Activated T-cell treated with anti-CD3 and anti-CD28 coated beads for 1 hour (primary cell): ENCODE results near the gene MAGI1.

ENCODE experiments used
- DNase-seq: peaks from one replicate; pipeline ENCODE4 v3.0.0-alpha.2; 2020; ENCODE audit warnings: low read depth

MAGI1 gene

GRCh38 chr3:65666448-65667091 lies 372.1 kb downstream of the MAGI1 start:
- no peak for DNase-seq

DNA sequence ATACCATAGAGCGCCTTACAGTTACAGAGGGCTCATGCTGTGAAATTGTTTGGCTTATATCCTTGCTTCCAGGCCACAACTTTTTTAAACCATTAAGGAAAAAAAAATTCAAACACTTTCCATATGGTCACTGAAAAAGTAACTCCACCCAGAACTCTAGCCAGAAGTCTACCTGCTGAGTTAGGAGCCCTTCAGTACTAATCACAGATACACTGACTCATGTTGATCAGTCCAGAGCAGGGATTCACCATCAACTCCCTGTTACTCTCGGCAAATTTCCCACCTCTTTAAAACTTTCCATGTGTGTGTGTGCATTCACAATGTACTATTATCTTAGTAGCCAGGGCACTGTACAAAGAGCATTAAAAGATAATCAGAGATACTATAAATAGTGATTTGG lies 372.8 kb downstream of the MAGI1 start:
- DNase-seq, result no peak

DNA sequence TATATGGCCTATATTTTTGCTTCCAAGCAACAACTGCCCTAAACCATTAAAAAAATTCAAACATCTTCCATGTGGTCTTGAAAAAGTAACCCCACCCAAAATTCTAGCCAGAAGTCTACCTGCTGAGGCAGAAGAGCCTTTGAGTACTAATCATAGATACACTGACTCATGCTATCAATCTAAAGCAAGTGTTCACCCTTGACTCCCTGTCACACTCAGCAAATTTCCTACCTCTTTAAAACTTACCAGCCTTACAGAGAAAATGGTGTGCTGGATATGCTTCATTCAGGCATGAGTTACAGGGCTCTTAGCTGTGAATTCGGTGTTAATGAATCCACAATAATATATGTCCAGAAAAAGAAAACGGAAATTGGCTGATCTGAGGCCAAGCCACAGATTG lies 373.8 kb downstream of the MAGI1 start:
- DNase-seq, result no peak

- DNase-seq, result no peak
Observed at GRCh38 chr3:65664446-65664845, 374.3 kb downstream of the MAGI1 start.

DNA sequence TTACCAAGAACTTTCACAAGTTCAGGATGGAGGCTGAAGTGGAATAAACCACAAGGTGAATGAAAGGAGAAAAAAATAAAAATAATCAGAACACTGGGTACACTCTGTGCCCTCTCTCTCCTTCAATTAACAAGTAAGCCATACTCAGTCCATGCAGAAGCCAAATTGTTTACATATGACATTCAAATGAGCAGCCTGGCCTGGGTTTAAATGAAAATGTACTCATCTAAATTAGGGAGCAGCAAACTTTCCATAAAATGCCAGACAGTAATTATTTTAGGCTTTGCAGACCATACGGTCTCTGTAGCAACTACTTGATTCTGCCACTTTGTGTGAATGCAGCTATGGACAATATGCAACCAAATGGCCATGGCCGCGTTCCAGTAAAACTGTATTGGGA lies 376.6 kb downstream of the MAGI1 start:
- no peak for DNase-seq

- DNase-seq, result no peak
Observed at GRCh38 chr3:65660000-65660598, 378.6 kb downstream of the MAGI1 start.

DNA sequence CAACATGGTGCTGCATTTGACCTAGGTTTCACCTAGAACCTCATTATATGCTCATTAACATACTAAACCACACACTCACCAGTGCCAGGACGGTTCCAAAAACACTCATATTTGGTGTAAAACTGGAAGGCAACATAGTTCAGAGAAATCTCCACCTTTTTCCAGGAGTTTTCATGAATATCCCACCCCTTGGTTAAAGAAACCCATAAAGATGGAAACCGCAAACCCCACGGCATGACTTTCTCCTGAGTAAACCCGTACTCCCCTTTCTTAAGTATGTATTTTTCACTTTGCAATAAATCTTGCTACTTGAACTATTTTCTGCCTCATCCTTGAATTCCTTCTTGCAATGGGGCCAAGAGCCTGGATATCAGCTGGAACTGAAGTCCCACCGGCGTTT lies 379.3 kb downstream of the MAGI1 start:
- DNase-seq, result no peak

GRCh38 chr3:65658401-65658800 lies 380.3 kb downstream of the MAGI1 start:
- no peak for DNase-seq

- no peak for DNase-seq
Observed at GRCh38 chr3:65655061-65655460, 383.7 kb downstream of the MAGI1 start.

DNA sequence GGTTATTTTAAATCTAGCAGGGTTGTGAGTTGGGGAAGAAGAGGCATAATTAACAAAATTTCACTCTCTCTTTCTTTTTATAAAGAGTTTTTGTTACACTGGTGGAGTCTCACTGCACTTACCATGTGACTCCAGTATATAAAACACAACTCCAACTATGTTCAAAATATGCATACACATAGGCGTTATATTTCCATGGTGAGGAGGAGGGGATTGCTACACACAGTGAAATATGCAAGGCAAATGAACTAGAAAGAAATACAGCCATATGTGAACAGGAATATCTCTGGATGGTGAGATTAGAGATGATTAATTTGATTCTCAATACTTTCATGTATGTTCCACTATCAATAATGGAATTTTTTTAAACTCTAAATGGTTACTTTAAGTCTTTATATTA lies 385.0 kb downstream of the MAGI1 start:
- DNase-seq, result no peak

- no peak for DNase-seq
Observed at GRCh38 chr3:65650247-65650646, 388.5 kb downstream of the MAGI1 start.

DNA sequence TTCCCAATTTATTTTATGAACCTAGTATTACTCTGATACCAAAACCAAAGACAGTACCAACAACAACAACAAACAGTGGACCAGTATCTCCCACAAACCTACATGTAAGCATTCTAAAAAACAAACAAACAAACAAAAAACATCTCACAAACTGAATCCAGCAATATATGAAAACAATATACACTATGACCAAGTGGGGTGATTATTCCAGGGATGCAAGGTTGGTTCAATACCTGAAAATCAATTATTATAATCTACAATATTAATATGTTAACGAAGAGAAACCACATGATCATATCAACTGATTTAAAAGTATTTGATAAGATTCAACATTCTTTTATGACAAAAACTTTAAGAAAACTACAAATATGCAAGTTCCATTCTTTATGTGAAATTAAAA lies 391.3 kb downstream of the MAGI1 start:
- no peak for DNase-seq

DNA sequence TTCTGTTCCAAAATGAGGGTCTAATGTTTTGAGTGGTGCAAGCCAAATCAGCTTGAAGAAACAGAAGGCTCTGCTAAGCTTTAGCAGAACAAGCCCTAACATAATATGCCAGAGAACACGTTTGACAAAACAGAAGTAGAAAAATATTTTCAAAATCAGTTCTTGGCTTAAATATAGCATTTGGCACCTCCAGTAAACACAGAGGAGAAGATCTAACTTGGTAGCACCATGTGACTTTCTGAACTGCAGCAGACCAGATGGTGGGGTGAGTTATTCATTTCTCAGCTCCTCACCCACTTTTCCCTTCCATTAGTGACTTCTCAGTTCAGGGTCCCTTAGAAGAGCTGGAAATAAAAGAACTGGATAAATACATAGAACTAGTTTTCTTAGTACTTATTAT lies 395.8 kb downstream of the MAGI1 start:
- DNase-seq, result no peak

GRCh38 chr3:65641777-65642176 lies 396.9 kb downstream of the MAGI1 start:
- DNase-seq, result no peak

GRCh38 chr3:65641045-65641444 lies 397.7 kb downstream of the MAGI1 start:
- DNase-seq, result no peak

- no peak for DNase-seq
Observed at GRCh38 chr3:65639444-65639843, 399.3 kb downstream of the MAGI1 start.

- no peak for DNase-seq
Observed at GRCh38 chr3:65638301-65638700, 400.4 kb downstream of the MAGI1 start.

GRCh38 chr3:65636326-65636725 lies 402.4 kb downstream of the MAGI1 start:
- DNase-seq, result no peak

DNA sequence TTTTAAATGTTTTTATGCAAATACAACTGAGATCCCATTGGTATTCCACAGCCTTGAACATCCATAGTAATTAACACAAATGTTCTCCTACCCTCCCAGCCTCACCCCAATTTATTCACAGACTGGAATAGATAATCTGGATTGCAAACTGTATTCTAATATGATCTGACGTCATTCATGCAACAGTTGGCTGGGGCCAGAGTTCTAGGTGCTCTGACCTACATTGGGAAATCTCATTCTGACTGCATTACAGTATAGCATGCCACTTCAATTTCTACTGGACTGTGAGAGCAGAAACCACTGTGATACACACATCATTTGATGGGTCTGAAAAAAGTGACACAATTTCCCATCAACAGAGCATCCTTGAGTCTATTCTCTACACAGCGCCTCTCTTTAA lies 403.1 kb downstream of the MAGI1 start:
- DNase-seq, result no peak

GRCh38 chr3:65633018-65633638 lies 405.6 kb downstream of the MAGI1 start:
- no peak for DNase-seq

- DNase-seq, result no peak
Observed at GRCh38 chr3:65632414-65632813, 406.3 kb downstream of the MAGI1 start.

- DNase-seq, result no peak
Observed at GRCh38 chr3:65628978-65629377, 409.7 kb downstream of the MAGI1 start.

DNA sequence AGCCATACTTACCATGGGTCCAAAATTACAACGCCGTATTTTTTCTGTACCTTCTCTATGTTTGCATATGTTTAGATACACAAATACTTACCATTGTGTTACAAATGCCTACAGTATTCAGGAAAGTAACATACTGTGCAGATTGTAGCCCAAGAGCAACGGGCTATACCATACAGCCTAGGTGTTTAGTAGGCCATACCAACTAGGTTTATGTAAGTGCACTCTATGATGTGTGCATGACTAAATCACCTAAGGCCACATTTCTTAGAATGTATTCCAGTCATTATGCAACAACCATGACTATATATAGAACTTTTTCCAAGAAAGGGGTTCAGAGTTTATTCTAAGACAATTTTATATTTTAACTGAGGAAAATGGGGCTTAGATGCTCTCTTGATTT lies 411.7 kb downstream of the MAGI1 start:
- no peak for DNase-seq

DNA sequence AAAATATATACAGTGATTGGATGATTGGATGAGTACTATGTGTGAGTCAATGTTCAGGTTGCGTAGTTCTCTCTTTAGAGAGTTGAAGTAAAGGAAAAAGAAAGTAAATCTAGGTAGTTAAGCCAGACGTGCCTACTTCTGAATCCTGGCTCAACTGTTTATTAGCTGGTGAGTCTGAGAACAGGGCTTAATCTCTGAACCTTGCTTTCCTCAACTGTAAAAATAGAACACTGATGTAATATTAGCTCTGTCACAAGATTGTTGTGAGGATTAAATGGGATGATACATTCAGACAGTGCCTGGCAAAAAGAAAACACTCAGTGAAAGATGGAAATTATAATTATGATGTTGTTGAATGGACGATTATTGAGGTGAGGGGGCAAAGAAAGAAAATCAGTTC lies 413.4 kb downstream of the MAGI1 start:
- DNase-seq, result no peak
